Measurements from ENCODE around the gene CTNNBIP1.

Gene CTNNBIP1

DNA sequence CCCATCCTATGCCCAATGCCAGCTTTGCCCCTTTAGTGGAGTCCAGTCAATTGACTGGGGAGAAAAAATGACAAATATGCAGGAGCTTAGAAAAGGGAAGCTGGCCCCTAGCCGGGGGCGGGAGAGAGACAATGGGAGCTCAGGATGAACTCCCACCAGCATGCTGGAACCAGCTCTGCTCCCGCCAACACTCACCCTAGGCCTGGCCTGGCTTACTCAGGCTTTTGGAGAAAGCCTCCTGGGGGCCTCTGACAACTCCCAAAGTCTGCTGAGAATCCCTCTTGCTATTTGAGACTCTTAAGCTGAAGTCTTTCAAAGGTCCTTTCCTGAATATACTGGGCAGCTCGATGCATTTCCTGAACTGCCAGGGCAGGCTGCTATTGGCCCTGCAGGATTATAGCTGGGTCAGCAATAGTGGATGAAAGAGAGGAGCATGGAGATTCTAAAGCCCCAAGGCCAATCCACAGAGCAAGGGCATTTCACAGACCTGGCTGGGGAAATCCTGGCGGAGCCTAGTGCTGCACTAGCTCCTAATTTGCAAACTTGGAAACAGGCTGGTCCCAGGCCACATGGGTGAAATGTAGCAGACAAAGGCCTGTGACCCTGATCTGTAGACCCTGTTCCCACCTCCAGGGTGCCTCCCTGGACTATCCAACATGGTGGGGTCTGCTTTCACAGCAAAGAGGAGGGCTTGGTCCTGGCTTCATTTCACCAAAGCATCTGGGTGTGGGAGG lies 50.6 kb downstream of the CTNNBIP1 start:
- CTCF ChIA-PET, result interaction anchor here (0.5 to 1.8 kb wide), 4 partner anchors 31 to 231 kb away, joined by 3 to 7 read pairs (median 4); no protein-coding TSS in a partner anchor

DNA sequence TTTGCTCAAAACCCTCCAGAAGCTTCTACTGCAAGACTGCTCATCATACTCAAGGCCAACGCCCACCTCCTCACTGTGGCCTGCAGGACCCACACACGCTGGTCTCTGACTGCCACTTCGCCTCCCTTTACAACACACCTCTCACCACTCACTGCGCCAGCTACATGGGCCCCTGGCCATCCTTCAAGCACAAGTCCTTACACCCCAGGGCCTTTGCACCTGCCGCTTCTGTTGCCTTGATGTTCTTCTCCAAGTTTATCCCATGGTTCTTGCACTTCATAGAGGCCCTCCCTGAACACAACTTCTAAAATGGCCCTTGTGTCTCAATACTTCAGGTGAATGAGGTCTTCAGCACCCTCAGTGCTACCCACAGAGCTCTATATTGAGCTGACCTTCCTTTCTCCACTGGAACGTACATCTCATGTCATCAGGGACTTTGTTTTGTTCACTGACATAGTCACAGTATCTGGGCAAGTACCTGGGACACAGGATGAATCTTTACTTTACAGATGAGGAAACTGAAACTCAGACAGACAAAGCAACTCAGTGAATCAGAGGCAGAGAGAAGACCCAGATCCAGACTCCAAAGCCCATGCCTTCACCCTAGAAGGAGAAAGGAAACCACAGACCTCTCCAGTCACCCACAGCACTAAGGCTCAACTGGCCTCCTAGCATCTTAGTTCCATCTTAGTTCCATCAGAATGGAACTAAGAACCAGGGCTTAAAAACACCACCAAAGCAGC lies 51.6 kb downstream of the CTNNBIP1 start:
- no peak for DNase-seq (ENCODE audit: low spot score)
- H3K27ac ChIP-seq, result peak overlapping the region; percentile 41
- TF ChIP-seq, protein P1, sequence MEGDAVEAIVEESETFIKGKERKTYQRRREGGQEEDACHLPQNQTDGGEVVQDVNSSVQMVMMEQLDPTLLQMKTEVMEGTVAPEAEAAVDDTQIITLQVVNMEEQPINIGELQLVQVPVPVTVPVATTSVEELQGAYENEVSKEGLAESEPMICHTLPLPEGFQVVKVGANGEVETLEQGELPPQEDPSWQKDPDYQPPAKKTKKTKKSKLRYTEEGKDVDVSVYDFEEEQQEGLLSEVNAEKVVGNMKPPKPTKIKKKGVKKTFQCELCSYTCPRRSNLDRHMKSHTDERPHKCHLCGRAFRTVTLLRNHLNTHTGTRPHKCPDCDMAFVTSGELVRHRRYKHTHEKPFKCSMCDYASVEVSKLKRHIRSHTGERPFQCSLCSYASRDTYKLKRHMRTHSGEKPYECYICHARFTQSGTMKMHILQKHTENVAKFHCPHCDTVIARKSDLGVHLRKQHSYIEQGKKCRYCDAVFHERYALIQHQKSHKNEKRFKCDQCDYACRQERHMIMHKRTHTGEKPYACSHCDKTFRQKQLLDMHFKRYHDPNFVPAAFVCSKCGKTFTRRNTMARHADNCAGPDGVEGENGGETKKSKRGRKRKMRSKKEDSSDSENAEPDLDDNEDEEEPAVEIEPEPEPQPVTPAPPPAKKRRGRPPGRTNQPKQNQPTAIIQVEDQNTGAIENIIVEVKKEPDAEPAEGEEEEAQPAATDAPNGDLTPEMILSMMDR (conservative IDR thresholded peaks at IDR 0.05; ENCODE audit: low read depth), result no peak
- ChIA-PET POLR2A (ENCODE audit: low non-redundant PET) (no interaction called here), CTCF (interaction anchor here (0.5 to 0.6 kb wide), 2 partner anchors 32 to 46 kb away, joined by 3 to 5 read pairs; no protein-coding TSS in a partner anchor)

More for the DNA sequence above, 50.6 kb downstream of the CTNNBIP1 start:
- POLR2A ChIA-PET (ENCODE audit: low non-redundant PET), result no interaction called here
- TF ChIP-seq, protein P1 (conservative IDR thresholded peaks at IDR 0.05; ENCODE audit: low read depth), result no peak
- DNase-seq (ENCODE audit: low spot score), result no peak
- H3K27ac ChIP-seq, result peak overlapping the region; percentile 41

DNA sequence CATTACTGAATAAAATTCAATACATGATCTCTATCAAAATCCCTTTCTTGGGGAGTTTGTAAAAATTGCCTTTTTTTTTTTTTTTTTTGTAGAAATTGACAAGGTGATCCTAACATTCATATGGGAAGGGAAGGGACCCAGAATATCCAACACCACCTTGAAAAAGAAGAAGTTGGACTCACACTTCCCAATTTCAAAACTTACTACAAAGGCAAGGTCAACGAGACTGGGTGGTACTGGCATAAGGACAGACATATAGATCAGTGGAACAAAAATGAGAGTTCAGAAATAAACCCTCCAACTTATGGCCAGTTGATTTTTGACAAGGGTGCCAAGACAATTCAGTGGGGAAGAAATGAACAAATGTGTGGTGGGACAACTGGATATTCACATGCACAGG lies 54.9 kb downstream of the CTNNBIP1 start:
- ChIA-PET CTCF (interaction anchor here (0.6 to 0.7 kb wide), 2 partner anchors 12 to 112 kb away, joined by 3 to 6 read pairs; no protein-coding TSS in a partner anchor), POLR2A (ENCODE audit: low non-redundant PET) (no interaction called here)
- TF ChIP-seq, protein P1 (conservative IDR thresholded peaks at IDR 0.05; ENCODE audit: low read depth), result no peak
- DNase-seq (ENCODE audit: low spot score), result no peak
- H3K27ac ChIP-seq, result no peak overlapping the region

DNA sequence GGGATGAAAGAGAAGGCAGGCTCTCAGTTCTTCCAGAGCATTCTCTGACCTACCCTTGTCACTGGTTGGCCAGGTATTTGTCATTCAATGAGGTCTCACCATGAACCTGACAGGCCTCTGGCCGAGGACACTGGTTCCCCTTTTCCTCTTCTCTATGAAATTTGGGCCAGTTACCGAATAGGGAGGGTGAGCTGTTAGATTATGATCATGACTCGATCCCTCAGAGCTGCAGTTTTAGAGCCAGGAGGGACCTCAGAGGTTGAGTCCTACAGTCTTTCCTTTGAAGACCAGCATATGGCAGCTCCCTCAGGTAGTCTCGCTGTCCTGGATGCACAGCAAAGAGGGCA lies 56.8 kb downstream of the CTNNBIP1 start:
- DNase-seq (ENCODE audit: low spot score), result no peak
- POLR2A ChIA-PET (ENCODE audit: low non-redundant PET), result interaction anchor here (0.7 kb wide), 1 partner anchor 27 kb away, joined by 3 read pairs; no protein-coding TSS in a partner anchor
- H3K27ac ChIP-seq, result peak overlapping the region; percentile 75
- TF ChIP-seq, protein P1 (conservative IDR thresholded peaks at IDR 0.05; ENCODE audit: low read depth), result no peak
- CTCF ChIA-PET, result interaction anchor here (0.8 kb wide), 1 partner anchor 27 kb away, joined by 4 read pairs; no protein-coding TSS in a partner anchor

DNA sequence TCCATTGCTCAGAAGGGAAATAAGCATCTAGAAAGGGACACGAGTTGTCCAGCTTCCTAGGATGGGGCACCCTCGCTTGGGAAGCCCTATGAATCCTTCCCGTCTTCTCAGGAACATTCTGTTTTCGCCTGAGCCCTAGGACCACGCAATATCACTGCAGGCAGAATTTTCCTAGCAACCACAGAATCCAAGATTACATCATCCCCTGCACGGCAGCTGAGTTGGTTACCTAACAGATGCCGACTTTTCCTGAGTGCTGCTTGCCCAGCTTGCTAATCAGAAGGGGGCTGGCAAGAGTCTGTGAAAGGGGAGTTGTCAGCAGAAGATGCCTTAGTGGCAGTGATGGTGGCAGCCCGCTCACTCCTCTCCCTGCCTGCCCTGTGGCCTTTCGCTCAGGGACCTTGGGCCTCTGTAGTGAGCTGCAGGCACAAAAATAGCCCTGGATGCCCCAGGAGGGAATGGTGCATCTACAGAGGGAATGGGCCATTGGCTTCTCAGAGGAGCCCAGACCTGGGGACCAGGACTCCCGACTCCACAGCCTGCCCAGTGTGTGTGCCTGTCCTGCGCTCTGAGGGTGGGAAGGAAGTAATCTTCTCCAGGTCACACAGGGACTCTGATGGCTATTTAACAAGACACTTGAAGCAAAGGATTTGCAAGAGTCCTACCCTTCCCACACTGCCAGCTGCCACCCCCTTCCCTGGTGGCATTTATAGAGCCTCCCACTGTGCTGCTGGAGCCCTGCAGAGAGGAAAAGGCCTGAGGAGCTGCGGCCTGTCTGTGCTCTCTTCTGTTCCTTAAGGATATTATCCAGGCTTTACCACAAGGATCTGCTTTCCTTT lies 57.4 kb downstream of the CTNNBIP1 start:
- DNase-seq (ENCODE audit: low spot score), result peak; percentile 51
- POLR2A ChIA-PET (ENCODE audit: low non-redundant PET), result interaction anchor here (0.7 kb wide), 1 partner anchor 27 kb away, joined by 3 read pairs; no protein-coding TSS in a partner anchor
- TF ChIP-seq, protein P1 (conservative IDR thresholded peaks at IDR 0.05; ENCODE audit: low read depth), result no peak
- peak overlapping the region; percentile 75 for H3K27ac ChIP-seq
- CTCF ChIA-PET, result interaction anchor here (0.6 to 0.8 kb wide), 3 partner anchors 9 to 27 kb away, joined by 3 to 4 read pairs (median 3); no protein-coding TSS in a partner anchor
